Kidney epithelial cell (primary cell): ENCODE data around the gene EMID1. TPM values are rescaled to one million over a fixed set of nuclear protein-coding genes. Genes with fewer than 3 reads are reported as not detected.

Experiments
- DNase-seq: peaks from one replicate; pipeline ENCODE4 v3.0.0-alpha.2; 2010; ENCODE audit warnings: low read depth
- H3K27me3 ChIP-seq: 2 replicates; pipeline ENCODE4 v1.6.0; 2011; ENCODE audit warnings: low read length; ENCODE audit not compliant: control insufficient read depth, insufficient read depth
- H3K36me3 ChIP-seq: 2 replicates; pipeline ENCODE4 v1.5.1; 2011; ENCODE audit warnings: low read length; ENCODE audit not compliant: control insufficient read depth, insufficient read depth
- H3K4me3 ChIP-seq: 2 replicates; pipeline ENCODE4 v1.5.1; 2011; ENCODE audit warnings: low read depth, mild to moderate bottlenecking, control low read depth, low read length
- CTCF ChIP-seq: IDR thresholded peaks from 2 replicates; pipeline ENCODE4 v1.5.1; 2011; ENCODE audit warnings: mild to moderate bottlenecking, moderate library complexity, low read length, control low read depth, inconsistent platforms; ENCODE audit not compliant: insufficient read depth, poor library complexity, severe bottlenecking
- total RNA-seq: library from RNA; depleted of rRNA; stranded (reverse); fragments of >200 nt; gene quantifications from 2 replicates; pipeline ENCODE4 v1.2.3, GENCODE V29; 2015

The EMID1 gene
- total RNA-seq, 1 donor from 2014 or later, result 2.2 TPM

- no peak for TF ChIP-seq CTCF
- Histone ChIP-seq H3K4me3 (no peak overlapping the region), H3K27me3 (no peaks in the 10 kb centered on the region), H3K36me3 (no peaks in the 10 kb centered on the region)
- DNase-seq, result no peak
Observed at GRCh38 chr22:29291215-29291614, 85.5 kb downstream of the EMID1 start.

- TF ChIP-seq CTCF, result no peak
- no peaks in the 10 kb centered on the region for H3K27me3 ChIP-seq
- no peak overlapping the region for H3K4me3 ChIP-seq
- H3K36me3 ChIP-seq, result peaks cover 2% of the 10 kb centered on the region
- DNase-seq, result no peak
Observed at GRCh38 chr22:29292379-29292778, 86.7 kb downstream of the EMID1 start.

GRCh38 chr22:29298641-29299040 is 92.9 kb downstream of the EMID1 start:
- H3K4me3 ChIP-seq, result no peak overlapping the region
- H3K36me3 ChIP-seq, result peaks cover 4% of the 10 kb centered on the region
- DNase-seq, result no peak
- H3K27me3 ChIP-seq, result no peaks in the 10 kb centered on the region
- TF ChIP-seq CTCF, result no peak

- H3K36me3 ChIP-seq, result peaks cover 4% of the 10 kb centered on the region
- TF ChIP-seq CTCF, result no peak
Observed at GRCh38 chr22:29299136-29299900, 93.6 kb downstream of the EMID1 start.

GRCh38 chr22:29300467-29300806 is 94.7 kb downstream of the EMID1 start:
- no peaks in the 10 kb centered on the region for H3K27me3 ChIP-seq
- TF ChIP-seq CTCF, result no peak
- no peak overlapping the region for H3K4me3 ChIP-seq
- peaks cover 4% of the 10 kb centered on the region for H3K36me3 ChIP-seq
- no peak for DNase-seq

More at GRCh38 chr22:29299136-29299900, 93.6 kb downstream of the EMID1 start:
- no peaks in the 10 kb centered on the region for H3K27me3 ChIP-seq
- no peak for DNase-seq
- H3K4me3 ChIP-seq, result no peak overlapping the region
